Stimulated activated CD8-positive, alpha-beta memory T cell treated with anti-CD3 and anti-CD28 coated beads, Interleukin-7, amount 100 ng/mL, for 24 hours (primary cell): Measurements from ENCODE around the gene GLYATL1B.
"Not testable (repeated sequence)": the region's sequence is repeated elsewhere in the genome, so short reads cannot be mapped to it uniquely, and the experiment has no call there.

ENCODE experiments used
- DNase-seq: peaks from one replicate; pipeline ENCODE4 v3.0.0-alpha.2; 2020; ENCODE audit warnings: low read depth

GLYATL1B gene

DNA sequence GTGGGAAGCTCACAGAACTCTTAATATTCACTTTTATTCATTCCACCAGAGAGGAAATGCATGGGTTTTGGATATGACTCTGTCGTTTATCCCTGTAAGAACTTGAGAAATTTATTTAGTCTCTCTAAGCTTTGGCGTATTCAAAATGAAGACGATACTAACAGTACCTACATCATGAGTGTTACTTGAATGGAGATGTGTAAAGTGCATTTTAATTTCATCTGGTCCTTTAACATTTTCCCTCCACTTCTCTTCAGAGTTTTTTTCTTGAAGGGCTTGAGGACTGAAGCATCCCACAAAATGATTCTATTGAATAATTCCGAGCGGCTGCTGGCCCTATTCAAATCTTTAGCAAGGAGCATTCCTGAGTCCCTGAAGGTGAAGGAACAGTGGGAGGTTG, at the start of gene GLYATL1B:
Gene GLYATL1B, plus strand, starts transcription at position 301 of the 400 bp plus-strand sequence. Its CDS starts 0 bp downstream, at position 301.
- DNase-seq = not testable (repeated sequence)

GRCh38 chr11:59036542-59036941, 49.6 kb upstream of the GLYATL1B start:
- DNase-seq = not testable (repeated sequence)

- not testable (repeated sequence) for DNase-seq
Observed at GRCh38 chr11:59037434-59037833, 48.7 kb upstream of the GLYATL1B start.

GRCh38 chr11:59040607-59041006, 45.5 kb upstream of the GLYATL1B start:
- no peak for DNase-seq

DNA sequence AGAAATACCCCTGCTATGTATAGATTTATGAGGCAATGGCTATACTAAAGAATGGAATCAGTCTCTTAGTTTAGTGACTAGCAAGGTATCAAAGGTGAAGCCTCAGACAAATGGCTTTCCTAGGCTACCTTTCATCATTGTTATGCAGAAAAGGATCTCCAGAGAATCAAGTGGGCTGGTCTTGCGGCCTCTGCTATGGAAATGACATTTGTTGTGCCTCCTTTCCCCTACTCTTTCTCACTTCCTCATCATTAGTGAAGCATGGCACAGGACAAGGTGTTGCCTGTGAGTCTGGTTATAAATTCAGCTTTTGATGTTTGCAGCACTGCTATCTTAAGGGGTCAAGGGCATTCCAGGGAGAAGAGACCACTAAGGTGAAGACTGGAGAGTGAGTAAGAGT, 34.7 kb upstream of the GLYATL1B start:
- DNase-seq = not testable (repeated sequence)

DNA sequence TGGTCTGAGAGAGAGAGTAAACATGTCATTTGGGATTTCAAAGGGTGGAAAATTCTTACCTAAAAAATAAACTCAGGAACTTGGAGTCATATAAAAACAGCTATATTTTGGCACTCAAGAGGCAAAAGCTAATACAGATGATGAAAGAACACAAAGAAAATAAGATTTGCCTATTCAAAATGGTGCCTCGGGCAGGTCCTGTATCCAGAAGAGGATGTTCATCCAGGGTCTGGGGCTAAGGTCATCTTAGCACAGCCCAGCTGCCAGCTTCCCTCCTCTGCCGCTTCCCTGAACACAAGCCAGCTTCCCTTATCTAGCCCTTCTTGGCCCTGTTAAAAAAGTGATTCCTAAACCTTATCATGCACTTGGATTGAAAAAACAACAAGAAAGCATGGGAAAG, 33.8 kb upstream of the GLYATL1B start:
- DNase-seq = not testable (repeated sequence)

DNA sequence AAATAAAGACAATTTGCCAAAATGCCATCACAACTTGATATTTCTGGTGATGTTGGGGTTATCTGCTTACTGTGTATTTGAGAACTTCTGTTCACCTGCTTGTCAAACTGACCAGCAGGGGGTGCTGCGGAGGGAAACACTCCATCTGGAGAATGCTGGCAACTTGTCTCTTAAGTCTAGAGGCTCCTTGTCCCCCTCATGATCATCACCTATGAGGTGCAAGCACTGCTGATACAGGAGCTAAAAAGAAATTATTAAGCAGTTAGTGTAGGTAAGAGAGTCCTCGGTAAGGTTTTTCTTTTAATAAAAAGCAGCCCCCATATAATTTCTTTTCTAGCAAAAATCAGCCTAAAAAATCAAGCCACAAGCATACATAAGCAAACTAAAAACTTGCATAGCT, 32.7 kb upstream of the GLYATL1B start:
- DNase-seq = peak; percentile 64

DNA sequence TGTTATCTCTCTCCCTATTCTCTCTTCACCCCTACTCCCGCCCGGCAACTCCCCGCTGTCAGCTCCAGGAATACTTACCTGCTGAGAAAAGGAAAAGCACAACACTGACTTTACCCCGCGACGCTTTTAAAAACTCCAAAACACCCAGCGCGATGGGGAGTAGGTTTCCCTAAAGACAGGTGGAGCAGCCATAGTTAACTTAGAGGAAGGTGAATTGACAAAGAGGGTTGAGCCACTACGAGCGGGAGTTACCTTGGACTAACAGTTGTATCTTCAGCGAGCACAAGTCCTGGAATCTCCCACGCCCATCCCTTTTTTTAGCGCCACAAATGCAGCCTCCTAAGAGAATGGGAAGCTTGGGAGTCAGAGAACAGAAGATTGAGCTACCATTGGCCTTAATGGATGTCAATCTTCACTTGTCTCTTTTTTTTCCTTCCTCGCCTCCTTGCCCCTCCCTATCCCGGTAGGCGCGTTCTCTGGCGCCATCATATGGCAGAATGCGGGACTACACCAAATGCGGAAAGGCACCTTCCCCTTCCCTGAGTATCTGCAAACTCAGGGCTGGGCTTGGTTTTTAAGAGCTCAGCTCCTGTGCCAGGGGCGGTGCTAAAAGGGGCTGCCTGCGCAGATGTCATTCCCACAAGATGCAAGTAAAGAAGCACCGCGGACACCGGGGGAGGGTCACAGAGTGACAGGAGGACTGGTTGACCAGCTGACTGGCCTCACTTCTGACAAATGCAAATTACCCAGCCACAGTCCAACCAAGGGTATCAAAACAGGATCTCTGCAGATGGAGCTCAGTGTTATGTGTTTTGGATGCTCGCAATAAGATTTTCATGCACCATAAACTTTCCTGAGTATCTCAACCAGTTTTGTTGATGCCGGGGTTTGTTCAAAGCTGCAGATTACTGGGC, 27.7 kb upstream of the GLYATL1B start:
- peak; percentile 75 for DNase-seq

GRCh38 chr11:59060096-59060495, 26.0 kb upstream of the GLYATL1B start:
- not testable (repeated sequence) for DNase-seq

DNA sequence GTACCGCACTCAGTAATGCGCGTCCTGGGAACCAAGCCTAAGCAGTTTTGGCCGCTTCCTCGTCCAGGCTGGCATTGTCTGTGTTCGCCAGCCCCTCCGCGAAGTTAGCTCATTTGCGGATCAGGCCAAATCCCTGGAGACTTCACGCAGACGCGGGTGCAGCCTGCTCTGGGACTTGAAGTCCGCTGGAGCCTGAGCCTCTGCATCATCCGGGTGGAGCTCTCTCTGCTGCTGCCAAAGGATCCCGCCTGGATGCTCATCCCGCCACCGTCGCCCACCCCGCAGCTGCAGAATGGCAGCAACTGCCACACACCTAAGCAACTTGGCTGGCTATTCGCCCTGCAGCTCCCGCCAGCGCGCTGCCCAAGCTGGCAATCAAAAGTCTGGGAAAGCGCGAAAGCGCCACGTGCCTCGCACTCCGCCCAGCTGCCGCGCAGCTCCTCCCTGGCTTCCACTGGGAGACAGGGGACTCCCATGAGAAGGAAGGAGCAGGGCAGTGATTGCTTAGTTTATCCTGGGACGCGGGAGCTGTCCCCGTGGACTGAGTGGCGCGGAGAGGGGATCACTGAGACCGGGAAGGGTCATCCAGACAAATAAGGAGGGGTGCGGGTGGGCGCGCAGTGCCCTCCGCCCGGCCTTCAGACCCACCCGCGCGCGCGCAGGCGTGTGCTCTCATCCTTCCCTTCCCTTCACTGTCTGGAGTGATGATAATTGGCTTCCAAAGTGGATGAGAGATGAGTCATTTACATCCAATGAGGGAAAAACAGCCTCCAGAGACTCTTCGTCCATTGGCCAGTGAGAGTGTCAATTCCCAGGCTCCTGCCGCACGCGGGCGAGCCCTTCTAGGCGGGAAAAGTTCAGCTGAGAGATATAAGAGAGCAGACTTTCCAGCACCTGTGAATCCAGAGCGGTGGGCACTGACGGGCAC, 23.2 kb upstream of the GLYATL1B start:
- DNase-seq = no peak

DNA sequence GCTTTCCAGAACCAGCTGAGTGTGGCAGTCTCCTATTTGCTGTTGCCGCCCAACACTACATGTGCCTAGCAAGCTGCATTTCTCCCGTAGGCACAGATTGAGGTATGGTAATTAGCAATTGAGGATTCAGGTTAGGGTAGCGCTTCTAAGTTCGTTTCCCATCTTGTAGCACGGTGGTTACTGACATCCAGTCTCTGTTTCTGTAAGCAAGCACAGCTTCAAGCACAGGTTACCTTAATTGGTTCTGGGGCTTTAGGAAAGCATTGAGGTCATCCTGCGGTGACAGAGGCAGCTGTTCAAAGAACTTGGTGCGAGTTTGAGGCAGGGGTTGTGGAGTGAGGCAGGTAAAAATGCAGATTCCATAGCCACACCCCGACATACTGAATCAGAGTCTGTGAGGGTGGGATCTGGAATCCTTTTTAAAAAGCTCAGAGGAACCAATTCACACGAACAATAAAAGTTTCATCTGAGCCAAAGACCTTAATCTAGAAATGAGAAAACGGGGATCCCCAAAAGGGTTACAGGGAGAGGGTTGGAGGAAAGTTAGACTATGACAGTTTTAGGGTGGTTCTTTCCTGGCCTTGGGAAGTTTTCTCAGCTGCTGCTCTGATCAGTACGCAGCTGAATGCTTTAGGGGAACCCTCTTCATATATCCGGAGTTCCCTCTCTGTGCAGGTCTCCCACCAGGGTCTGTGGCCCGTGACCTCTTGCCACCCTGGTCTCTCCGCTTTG, 21.9 kb upstream of the GLYATL1B start:
- DNase-seq = not testable (repeated sequence)

GRCh38 chr11:59069087-59069486, 17.0 kb upstream of the GLYATL1B start:
- no peak for DNase-seq

DNA sequence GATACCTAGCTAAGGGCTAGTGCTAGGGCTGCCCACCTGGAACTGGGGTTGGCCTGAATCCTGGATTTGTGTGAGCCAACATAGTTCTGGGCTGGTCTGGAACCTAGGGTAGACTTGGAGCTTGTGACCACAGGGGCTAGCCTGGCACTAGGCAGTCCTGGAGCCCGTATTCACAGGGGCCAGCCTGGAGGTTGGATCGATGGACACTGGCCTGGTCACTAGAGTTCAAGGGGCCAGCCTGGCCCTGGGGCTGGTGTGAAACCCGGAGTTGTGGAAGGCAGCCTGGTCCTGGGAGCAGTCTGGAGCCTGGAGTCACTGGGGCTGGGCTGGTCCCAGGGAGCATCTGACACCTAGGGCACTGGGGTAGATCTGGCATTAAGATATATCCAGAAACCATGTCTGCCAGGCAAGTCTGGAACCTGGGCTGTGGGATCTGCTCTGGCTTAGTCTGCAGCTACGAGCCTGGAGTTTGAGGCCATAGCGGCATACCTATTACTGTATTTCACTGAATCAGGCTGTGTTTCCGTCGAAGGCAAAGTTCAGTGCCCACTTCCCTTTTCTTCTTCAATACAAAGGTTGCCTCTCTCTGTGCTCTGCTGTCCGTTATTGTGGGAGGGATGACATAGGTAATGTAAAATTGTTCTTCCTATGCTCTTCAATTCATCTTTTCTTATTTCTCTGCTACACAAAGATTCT, 9.1 kb upstream of the GLYATL1B start:
- DNase-seq = no peak

- no peak for DNase-seq
Observed at GRCh38 chr11:59078435-59078834, 7.7 kb upstream of the GLYATL1B start.

- DNase-seq = no peak
Observed at GRCh38 chr11:59079086-59079485, 7.0 kb upstream of the GLYATL1B start.

DNA sequence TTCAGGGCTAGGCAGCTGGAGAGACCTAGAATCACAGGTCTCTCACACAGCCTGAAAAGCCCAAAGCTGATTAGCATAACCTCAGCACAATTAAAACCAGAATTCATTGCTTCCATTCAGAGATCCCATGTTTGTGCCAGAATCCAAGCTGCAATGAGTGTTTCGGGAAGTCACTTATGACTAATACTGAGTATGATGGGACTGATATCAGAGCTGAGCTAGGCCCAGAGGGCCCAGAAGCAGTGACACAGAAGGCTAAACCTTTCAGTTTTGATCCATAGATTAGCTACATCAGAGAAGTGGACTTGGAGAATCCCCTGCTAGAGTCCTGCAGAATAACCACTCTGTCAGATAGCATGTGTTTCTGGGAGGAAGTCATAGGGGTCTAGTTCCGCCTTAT, 5.7 kb upstream of the GLYATL1B start:
- DNase-seq = not testable (repeated sequence)

DNA sequence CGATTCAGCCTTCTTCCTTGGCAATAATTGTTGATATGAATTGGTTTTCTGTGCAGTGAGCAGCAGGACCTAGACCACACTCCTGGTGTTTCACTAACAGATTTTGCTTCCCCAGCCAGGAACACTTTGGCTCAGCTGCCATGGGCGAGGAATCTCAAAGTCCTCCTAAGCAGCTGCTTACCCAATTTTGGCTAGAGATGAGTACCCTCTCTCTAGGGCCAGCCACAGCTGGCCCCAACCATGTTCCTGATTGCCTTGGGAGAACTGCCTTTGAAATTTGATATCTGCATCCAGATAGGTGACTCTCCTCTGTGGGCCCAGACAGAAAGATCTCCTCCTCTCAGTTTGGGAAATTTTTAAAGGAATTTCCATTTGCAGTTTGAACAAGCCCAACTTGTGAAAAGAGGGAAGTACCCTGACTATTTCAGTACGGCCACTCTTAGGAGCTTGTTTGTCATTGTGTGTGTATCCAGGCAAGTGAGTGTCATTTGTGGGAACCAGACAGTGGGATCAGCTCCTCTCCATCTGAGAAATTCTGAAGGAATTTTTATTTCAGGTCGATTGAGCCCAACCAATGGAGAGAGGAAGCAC, 4.6 kb upstream of the GLYATL1B start:
- DNase-seq = not testable (repeated sequence)

- DNase-seq = no peak
Observed at GRCh38 chr11:59088162-59088561, 2.1 kb downstream of the GLYATL1B start.

DNA sequence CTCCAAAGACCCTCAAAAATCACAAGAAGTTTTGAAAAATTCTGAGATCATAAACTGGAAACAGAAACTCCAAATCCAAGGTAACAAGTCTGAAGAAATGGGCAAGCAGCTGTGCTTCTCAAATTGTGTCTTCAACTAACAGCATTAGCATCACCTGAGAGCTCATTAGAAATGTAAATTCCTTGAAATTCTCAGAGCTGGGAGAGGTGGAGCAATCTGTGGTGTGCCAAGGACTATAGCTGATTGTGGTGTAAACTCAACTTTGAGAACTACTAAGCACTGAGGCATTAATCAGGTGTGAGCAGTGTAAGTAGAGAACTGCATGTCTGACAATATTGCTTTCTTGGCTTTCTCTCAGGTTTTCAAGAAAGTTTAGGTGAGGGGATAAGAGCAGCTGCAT, 7.5 kb downstream of the GLYATL1B start:
- not testable (repeated sequence) for DNase-seq

DNA sequence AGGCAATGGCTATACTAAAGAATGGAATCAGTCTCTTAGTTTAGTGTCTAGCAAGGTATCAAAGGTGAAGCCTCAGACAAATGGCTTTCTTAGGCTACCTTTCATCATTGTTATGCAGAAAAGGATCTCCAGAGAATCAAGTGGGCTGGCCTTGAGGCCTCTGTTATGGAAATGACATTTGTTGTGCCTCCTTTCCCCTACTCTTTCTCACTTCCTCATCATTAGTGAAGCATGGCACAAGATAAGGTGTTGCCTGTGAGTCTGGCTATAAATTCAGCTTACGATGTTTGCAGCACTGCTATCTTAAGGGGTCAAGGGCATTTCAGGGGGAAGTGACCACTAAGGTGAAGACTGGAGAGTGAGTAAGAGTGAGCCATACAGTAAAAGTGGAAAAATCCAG, 9.1 kb downstream of the GLYATL1B start:
- not testable (repeated sequence) for DNase-seq
